Right atrium auricular region (tissue), 2 donors: Measurements from ENCODE around the gene ITSN1. TPM values are rescaled to one million over a fixed set of nuclear protein-coding genes. Genes with fewer than 3 reads are reported as not detected.

ENCODE experiments used
- DNase-seq: peaks from one replicate; pipeline ENCODE4 v3.0.0-alpha.2; 2019; ENCODE audit warnings: low spot score
- H3K27ac ChIP-seq, 2 donors: fragments of 200-600 bp; sonication (generic); 1 replicate in 1 of 2; 2 replicates in 1 of 2; pipeline ENCODE4 v1.5.1; 2016 to 2019
- H3K27me3 ChIP-seq, 2 donors: fragments of 200-600 bp; sonication (generic); one replicate each; pipeline versions ENCODE4 v1.5.1 to v1.6.0; 2017 to 2019
- H3K36me3 ChIP-seq: fragments of 200-600 bp; sonication (generic); one replicate; pipeline ENCODE4 v1.5.1; 2016
- H3K4me1 ChIP-seq, 2 donors: fragments of 200-600 bp; sonication (generic); one replicate each; pipeline versions ENCODE4 v1.5.1 to v1.6.0; 2017 to 2019
- H3K4me3 ChIP-seq, 2 donors: fragments of 200-600 bp; sonication (generic); 1 replicate in 1 of 2; 2 replicates in 1 of 2; pipeline ENCODE4 v1.5.1; 2017 to 2019; ENCODE audit warnings: mild to moderate bottlenecking in 1 of 2, moderate library complexity in 1 of 2
- H3K9me3 ChIP-seq, 2 donors: fragments of 200-600 bp; sonication (generic); one replicate each; pipeline ENCODE4 v1.5.1; 2019
- CTCF ChIP-seq, 2 donors: fragments of 200-600 bp; sonication (generic); IDR thresholded peaks; one replicate each; pipeline ENCODE4 v1.5.1; 2019; ENCODE audit warnings: antibody characterized with exemption in 2 of 2
- total RNA-seq, 2 donors: library from RNA; depleted of rRNA; stranded (reverse); fragments of >200 nt; gene quantifications; one replicate each; pipeline ENCODE4 v1.1.0, GENCODE V29; 2016

ITSN1 gene
- total RNA-seq, 2 donors from 2014 or later: 49.9 to 54.9 TPM

DNA sequence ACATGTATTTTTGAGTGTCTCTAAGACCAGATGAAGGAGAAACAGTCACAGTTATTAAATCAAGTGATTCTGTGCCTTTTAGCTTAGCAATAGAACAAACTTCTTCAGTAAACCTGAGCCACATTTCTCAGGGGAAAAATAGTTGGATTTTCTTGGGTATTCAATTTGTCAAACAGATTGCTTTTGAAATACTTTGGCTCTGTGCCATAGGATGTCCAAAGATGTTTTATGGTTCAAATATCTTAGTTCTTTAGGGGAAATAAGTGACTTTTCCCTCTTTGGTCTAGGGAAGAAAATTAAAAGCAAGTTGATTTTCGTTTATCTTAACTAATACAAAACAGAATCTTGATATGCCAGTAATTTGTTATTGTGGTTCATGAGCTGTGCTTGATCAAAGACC, 147.4 kb downstream of the ITSN1 start:
- Histone ChIP-seq H3K36me3 (no peaks in the 10 kb centered on the region), H3K4me1 (no peaks in the 10 kb centered on the region)

DNA sequence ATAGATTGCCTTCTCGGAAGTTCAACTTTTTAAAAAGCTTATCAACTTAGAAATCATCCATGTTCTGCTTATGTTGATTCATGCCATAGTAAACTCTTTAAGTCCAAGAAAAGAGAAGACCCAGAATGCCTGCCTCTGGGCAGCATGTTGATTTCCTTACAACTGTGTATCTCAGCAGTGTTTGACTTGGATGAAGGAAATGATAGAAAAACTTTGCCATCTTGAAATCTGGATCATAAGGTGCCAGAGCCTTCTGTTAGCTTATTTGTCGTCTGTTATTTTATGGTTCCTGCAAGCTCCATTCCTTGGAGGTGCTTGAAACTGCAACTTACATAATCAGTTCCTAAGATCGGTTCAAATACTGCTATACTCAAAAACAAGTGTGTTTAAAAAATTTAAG, 148.8 kb downstream of the ITSN1 start:
- H3K4me1 ChIP-seq: no peaks in the 10 kb centered on the region
- H3K27me3 ChIP-seq: no peaks in the 10 kb centered on the region
- H3K27ac ChIP-seq: no peak overlapping the region
- DNase-seq: no peak
- no peak for TF ChIP-seq CTCF (IDR thresholded peaks at IDR 0.05)
- no peaks in the 10 kb centered on the region for H3K9me3 ChIP-seq
- no peak overlapping the region for H3K4me3 ChIP-seq
- H3K36me3 ChIP-seq: no peaks in the 10 kb centered on the region

More for the DNA sequence above, 147.4 kb downstream of the ITSN1 start:
- Histone ChIP-seq H3K9me3 (no peaks in the 10 kb centered on the region), H3K27ac (no peak overlapping the region), H3K27me3 (no peaks in the 10 kb centered on the region), H3K4me3 (no peak overlapping the region)
- no peak for TF ChIP-seq CTCF (IDR thresholded peaks at IDR 0.05)
- no peak for DNase-seq

GRCh38 chr21:33794596-33794995, 152.3 kb downstream of the ITSN1 start:
- no peaks in the 10 kb centered on the region for H3K9me3 ChIP-seq
- no peak for TF ChIP-seq CTCF (IDR thresholded peaks at IDR 0.05)
- peaks cover 12% of the 10 kb centered on the region for H3K36me3 ChIP-seq
- peaks cover 0 to 7% of the 10 kb centered on the region in 2 donors for H3K4me1 ChIP-seq
- no peak overlapping the region for H3K27ac ChIP-seq
- H3K27me3 ChIP-seq: no peaks in the 10 kb centered on the region
- no peak for DNase-seq
- no peak overlapping the region for H3K4me3 ChIP-seq

DNA sequence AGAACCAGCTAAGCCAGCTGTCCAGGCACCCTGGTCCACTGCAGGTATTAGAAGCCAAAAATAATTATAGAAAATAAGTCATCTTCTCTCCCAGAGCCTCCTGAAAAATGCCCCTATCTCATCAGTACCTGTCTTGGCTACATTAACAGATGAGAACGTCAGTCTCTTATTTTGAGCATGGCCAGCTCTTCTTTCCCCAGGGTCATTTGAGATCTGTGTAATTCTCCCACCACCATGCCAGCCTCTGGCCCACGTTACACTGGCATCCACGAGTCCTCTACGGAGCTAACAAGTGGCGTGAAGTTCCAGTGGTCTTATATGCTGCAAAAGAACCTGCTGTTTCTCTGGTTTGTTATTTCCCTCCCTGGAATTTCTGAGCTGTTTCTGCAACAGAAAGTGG, 155.3 kb downstream of the ITSN1 start:
- no peak for TF ChIP-seq CTCF (IDR thresholded peaks at IDR 0.05)
- DNase-seq: no peak
- Histone ChIP-seq H3K36me3 (peaks cover 12% of the 10 kb centered on the region), H3K4me1 (peaks cover 0 to 17% of the 10 kb centered on the region in 2 donors), H3K27me3 (no peaks in the 10 kb centered on the region), H3K27ac (no peak overlapping the region), H3K9me3 (no peaks in the 10 kb centered on the region), H3K4me3 (no peak overlapping the region)

DNA sequence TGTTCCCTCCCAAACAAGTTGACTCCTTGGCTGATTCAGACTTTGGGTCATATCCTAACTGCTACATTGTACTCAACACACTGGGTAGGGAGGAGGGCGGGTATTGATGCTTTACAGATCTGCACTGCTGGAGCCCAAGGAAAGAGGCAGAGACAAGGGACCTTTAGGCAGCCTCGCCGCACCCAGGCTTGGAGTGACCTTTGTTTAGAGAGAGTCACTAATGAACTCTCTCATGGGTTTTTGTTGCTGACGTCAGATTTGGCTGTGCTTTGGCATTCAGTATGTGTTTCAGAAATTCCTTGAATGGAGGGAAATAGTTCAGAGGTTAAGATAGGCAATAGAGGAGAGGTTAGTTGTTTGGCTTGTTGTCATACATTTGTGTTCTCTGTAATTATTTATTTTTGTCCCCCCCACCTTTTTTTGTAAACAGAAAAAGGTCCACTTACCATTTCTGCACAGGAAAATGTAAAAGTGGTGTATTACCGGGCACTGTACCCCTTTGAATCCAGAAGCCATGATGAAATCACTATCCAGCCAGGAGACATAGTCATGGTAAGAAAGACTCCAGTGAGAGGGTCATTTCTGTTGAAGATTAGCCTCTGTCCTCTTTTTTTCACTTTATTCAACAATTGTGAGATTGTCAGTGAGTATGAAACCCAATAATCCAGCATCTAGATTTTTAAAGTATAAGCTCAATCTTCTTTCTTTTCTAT, 157.2 kb downstream of the ITSN1 start:
- no peak for TF ChIP-seq CTCF (IDR thresholded peaks at IDR 0.05)
- DNase-seq: peak; percentile 90
- H3K36me3 ChIP-seq: peaks cover 12% of the 10 kb centered on the region

More for the DNA sequence above, 157.2 kb downstream of the ITSN1 start:
- peaks cover 0 to 24% of the 10 kb centered on the region in 2 donors for H3K4me1 ChIP-seq
- H3K27me3 ChIP-seq: no peaks in the 10 kb centered on the region
- H3K4me3 ChIP-seq: no peak overlapping the region
- no peaks in the 10 kb centered on the region for H3K9me3 ChIP-seq
- peak overlapping the region; percentile 3 to 6 for H3K27ac ChIP-seq
